ENCODE data around the gene DNAJB2.
A peak's percentile ranks its signal among the peaks of the same experiment; 100 is the strongest.

DNAJB2 gene

GRCh38 chr2:219294356-219295351, 15.5 kb downstream of the DNAJB2 start:
- DNase-seq (ENCODE audit: low read depth): peak; percentile 88
- peak; percentile 77 for TF ChIP-seq CTCF (IDR thresholded peaks at IDR 0.05; ENCODE audit: insufficient read depth, low read depth, low read length, missing control alignments)
- H3K4me3 ChIP-seq (ENCODE audit: low read length): peak overlapping the region; percentile 40

GRCh38 chr2:219296142-219296541, 17.0 kb downstream of the DNAJB2 start:
- no peak for TF ChIP-seq CTCF (IDR thresholded peaks at IDR 0.05; ENCODE audit: insufficient read depth, low read depth, low read length, missing control alignments)
- H3K4me3 ChIP-seq (ENCODE audit: low read length): no peak overlapping the region
- DNase-seq (ENCODE audit: low read depth): no peak

- TF ChIP-seq CTCF (IDR thresholded peaks at IDR 0.05; ENCODE audit: insufficient read depth, low read depth, low read length, missing control alignments): no peak
Measured at GRCh38 chr2:219296631-219297391, 17.6 kb downstream of the DNAJB2 start.

GRCh38 chr2:219297766-219298456, 18.7 kb downstream of the DNAJB2 start:
- DNase-seq (ENCODE audit: low read depth): no peak
- no peak overlapping the region for H3K4me3 ChIP-seq (ENCODE audit: low read length)
- TF ChIP-seq CTCF (IDR thresholded peaks at IDR 0.05; ENCODE audit: insufficient read depth, low read depth, low read length, missing control alignments): peak; percentile 26

More at GRCh38 chr2:219296631-219297391, 17.6 kb downstream of the DNAJB2 start:
- DNase-seq (ENCODE audit: low read depth): no peak
- H3K4me3 ChIP-seq (ENCODE audit: low read length): no peak overlapping the region

- peak; percentile 95 for TF ChIP-seq CTCF (IDR thresholded peaks at IDR 0.05; ENCODE audit: insufficient read depth, low read depth, low read length, missing control alignments)
- H3K4me3 ChIP-seq (ENCODE audit: low read length): no peak overlapping the region
- DNase-seq (ENCODE audit: low read depth): peak; percentile 79
Measured at GRCh38 chr2:219298759-219299371, 19.7 kb downstream of the DNAJB2 start.

- TF ChIP-seq CTCF (IDR thresholded peaks at IDR 0.05; ENCODE audit: insufficient read depth, low read depth, low read length, missing control alignments): no peak
- no peak for DNase-seq (ENCODE audit: low read depth)
- H3K4me3 ChIP-seq (ENCODE audit: low read length): no peak overlapping the region
Measured at GRCh38 chr2:219299372-219299760, 20.2 kb downstream of the DNAJB2 start.

Measured in epithelial cell of esophagus (primary cell).